ENCODE measurements around the gene TMPO. TPM values are rescaled to one million over a fixed set of nuclear protein-coding genes. Genes with fewer than 3 reads are reported as not detected.
"Not testable (repeated sequence)": the region's sequence is repeated elsewhere in the genome, so short reads cannot be mapped to it uniquely, and the experiment has no call there.

The TMPO gene
- total RNA-seq, 1 donor: 221 TPM

DNA sequence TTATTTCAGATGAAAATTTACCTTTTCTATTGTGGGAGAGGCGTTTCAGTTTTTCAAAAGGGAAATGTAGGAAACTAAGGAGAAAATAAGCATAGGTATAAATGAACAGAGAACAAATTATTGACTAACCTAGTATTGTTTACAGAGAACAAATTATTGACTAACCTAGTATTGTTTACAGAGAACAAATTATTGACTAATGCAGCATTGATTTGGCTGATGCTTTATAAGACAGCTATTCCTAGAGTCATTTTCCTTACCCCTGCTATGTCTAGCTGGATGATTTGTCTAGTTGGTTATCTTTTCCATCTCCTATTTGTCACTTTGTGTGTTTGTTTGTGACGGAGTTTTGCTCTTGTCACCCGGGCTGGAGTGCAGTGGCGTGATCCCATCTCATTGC is 22.6 kb downstream of the TMPO start:
- no peak overlapping the region for H3K4me3 ChIP-seq (ENCODE audit: low read length)

DNA sequence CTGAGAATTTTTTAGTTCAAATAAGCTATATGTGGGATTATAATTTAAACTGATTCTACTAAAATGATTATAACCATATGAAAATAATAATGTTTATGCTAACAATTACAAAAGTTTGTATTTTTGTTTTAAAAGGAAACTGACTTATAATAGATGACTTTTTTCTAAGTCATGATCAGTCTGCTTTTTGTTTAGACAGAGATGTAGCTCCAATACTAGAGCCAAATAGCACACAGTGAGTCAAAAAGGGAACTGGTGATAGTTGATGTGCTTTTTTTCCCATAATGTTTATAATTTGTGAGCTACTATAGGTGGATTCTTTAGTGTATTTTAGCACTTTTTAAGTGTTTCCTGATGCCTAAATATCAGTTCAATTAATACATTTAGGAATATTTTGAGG is 28.3 kb downstream of the TMPO start:
- Histone ChIP-seq H3K9me3 (ENCODE audit: low read depth, low read length) (no peaks in the 10 kb centered on the region), H3K4me3 (ENCODE audit: low read length) (no peak overlapping the region), H3K4me1 (ENCODE audit: insufficient read depth, low read length) (no peaks in the 10 kb centered on the region), H3K27me3 (ENCODE audit: insufficient read depth, low read length) (no peaks in the 10 kb centered on the region)

More for the DNA sequence above, 22.6 kb downstream of the TMPO start:
- Histone ChIP-seq H3K9me3 (ENCODE audit: low read depth, low read length) (no peaks in the 10 kb centered on the region), H3K27me3 (ENCODE audit: insufficient read depth, low read length) (no peaks in the 10 kb centered on the region), H3K4me1 (ENCODE audit: insufficient read depth, low read length) (no peaks in the 10 kb centered on the region)

DNA sequence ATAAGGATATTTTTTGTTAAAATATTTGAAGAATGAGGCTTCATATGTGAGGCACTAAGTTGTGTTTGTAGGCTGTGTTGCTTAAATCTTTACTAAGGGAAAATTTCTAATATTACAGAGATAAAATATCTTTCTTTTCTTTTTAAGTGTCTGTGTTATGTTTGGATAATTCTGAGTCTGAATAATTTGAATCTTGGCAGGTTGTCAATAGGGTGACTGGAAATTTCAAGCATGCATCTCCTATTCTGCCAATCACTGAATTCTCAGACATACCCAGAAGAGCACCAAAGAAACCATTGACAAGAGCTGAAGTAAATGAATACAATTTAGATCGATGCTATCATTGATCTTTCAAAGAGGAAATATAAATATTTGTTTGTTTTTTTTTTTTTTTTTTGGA is 29.4 kb downstream of the TMPO start:
- no peaks in the 10 kb centered on the region for H3K27me3 ChIP-seq (ENCODE audit: insufficient read depth, low read length)
- H3K4me3 ChIP-seq (ENCODE audit: low read length): no peak overlapping the region
- H3K9me3 ChIP-seq (ENCODE audit: low read depth, low read length): no peaks in the 10 kb centered on the region
- no peaks in the 10 kb centered on the region for H3K4me1 ChIP-seq (ENCODE audit: insufficient read depth, low read length)

DNA sequence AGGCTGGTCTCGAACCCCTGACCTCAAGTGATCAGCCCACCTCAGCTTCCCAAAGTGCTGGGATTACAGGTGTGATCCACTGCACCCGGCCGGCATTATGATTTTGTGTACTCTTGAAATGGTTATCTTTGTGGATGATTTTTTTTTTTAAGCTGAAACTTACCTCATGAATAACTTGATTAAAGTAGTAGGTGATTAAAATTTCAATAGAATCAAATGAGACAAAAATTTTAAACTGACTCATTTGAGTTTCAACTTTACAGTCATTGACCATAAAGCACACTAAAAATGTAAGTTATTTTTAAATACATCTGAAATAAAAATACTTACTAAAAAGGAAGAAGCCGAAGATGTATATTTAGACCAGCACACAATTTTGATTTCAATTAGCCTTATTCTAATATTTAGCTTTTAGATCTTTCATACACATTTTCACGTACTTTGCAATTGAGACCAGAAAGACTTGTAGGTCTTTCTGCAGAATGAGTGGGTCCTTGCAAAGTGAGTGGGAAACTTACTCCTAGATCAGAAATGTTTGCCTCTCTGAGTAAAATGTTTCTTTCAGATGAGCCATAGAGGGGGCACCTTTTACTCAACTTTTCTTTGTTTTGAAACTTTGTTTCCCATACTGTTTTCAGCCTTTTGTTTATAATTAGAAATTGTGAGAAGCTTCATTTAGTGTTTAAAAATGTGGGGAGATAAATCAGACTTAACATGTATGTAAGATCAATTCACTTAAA is 34.2 kb downstream of the TMPO start:
- Histone ChIP-seq H3K4me3 (ENCODE audit: low read length) (no peak overlapping the region), H3K9me3 (ENCODE audit: low read depth, low read length) (no peaks in the 10 kb centered on the region), H3K27me3 (ENCODE audit: insufficient read depth, low read length) (no peaks in the 10 kb centered on the region), H3K4me1 (ENCODE audit: insufficient read depth, low read length) (no peaks in the 10 kb centered on the region)

DNA sequence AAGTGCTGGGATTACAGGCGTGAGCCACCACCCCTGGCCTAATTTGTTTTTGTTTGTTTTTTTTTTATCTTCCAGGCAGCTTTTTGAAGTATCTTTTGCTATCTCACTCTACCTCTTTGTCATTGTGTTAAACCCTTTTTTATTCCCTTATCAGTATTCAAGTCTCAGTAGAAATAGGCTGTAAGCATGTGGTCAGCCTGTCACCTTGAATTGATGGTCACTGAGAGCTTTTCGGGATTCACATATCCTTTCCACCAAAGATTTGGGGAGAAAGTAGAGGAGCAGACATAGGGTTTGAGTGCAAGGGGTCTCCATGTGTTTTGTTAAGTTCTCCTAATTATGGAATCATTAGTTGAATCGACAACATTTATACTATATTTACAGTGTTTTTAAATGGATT is 36.4 kb downstream of the TMPO start:
- no peaks in the 10 kb centered on the region for H3K9me3 ChIP-seq (ENCODE audit: low read depth, low read length)
- no peaks in the 10 kb centered on the region for H3K27me3 ChIP-seq (ENCODE audit: insufficient read depth, low read length)
- H3K4me3 ChIP-seq (ENCODE audit: low read length): no peak overlapping the region
- no peaks in the 10 kb centered on the region for H3K4me1 ChIP-seq (ENCODE audit: insufficient read depth, low read length)

DNA sequence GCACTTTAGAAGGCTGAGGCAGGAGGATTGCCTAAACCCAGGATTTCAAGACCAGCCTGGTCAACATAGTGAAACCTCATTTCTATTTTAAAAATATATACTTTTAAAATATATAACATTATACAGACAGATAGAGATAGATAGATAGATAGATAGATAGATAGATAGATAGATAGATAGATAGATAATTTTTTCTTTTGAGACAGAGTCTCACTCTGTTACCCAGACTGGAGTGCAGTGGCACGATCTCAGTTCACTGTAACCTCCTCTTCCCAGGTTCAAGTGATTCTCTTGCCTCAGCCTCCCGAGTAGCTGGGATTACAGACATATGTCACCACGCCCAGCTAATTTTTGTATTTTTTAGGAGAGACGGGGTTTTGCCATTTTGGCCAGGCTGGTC is 42.7 kb downstream of the TMPO start:
- not testable (repeated sequence) for H3K9me3 ChIP-seq (ENCODE audit: low read depth, low read length); H3K4me3 ChIP-seq (ENCODE audit: low read length); H3K4me1 ChIP-seq (ENCODE audit: insufficient read depth, low read length); H3K27me3 ChIP-seq (ENCODE audit: insufficient read depth, low read length)

DNA sequence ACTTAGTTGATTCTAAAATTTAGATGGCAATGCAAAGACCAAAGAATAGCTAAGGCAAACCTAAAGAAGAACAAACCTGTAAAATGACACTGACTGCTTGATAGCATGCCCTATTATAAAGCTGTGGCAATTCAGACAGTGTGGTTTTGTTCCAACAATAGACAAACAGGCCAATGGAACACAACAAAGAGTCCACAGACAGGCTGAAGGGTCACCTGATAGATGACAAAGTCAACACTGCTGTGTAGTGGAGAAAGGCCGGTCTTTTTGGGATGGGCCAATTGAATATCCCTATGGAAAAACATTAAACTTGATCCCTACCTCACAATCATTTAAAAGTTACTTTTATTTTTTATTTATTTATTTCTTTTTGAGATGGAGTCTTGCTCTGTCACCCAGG is 44.3 kb downstream of the TMPO start:
- Histone ChIP-seq H3K4me3 (ENCODE audit: low read length) (no peak overlapping the region), H3K4me1 (ENCODE audit: insufficient read depth, low read length) (no peaks in the 10 kb centered on the region), H3K9me3 (ENCODE audit: low read depth, low read length) (no peaks in the 10 kb centered on the region), H3K27me3 (ENCODE audit: insufficient read depth, low read length) (no peaks in the 10 kb centered on the region)

DNA sequence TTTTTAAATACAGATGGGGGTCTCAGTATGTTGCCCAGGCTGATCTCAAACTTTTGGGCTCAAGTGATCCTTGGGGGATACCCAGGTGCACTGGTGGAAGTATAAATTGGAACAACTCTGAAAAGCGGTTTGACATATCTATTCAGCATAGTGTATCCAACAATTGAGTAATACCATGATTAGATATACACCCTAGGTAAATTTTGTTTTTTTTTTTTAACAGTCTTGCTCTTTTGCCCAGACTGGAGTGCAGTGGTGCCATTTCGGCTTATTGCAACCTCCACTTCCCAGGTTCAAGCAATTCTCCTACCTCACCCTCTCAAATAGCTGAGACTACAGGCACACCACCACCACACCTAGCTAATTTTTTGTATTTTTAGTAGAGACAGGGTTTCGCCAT is 46.5 kb downstream of the TMPO start:
- no peaks in the 10 kb centered on the region for H3K9me3 ChIP-seq (ENCODE audit: low read depth, low read length)
- peaks cover under 1% of the 10 kb centered on the region for H3K4me1 ChIP-seq (ENCODE audit: insufficient read depth, low read length)
- no peaks in the 10 kb centered on the region for H3K27me3 ChIP-seq (ENCODE audit: insufficient read depth, low read length)
- no peak overlapping the region for H3K4me3 ChIP-seq (ENCODE audit: low read length)

DNA sequence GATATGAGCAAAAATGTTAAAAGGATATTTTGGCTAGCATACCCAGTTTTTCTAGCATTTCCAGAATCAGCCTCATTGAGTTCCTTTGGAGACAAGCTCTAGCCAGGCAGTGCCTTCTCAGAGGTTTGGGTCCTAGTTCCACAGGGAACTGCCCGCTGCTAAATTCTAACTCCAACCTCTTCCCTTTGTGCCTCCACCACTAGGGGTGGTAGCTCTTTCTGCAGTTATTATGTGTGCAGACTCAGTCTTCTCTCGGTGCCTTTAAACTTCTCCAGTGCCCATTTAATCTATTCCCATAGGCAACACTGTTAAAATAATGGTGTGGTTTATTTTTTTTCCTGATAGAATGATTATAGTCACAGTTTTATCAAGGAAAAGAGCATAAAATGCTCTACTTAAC is 56.6 kb downstream of the TMPO start:
- Histone ChIP-seq H3K27me3 (ENCODE audit: insufficient read depth, low read length) (no peaks in the 10 kb centered on the region), H3K9me3 (ENCODE audit: low read depth, low read length) (no peaks in the 10 kb centered on the region), H3K4me1 (ENCODE audit: insufficient read depth, low read length) (peaks cover under 1% of the 10 kb centered on the region), H3K4me3 (ENCODE audit: low read length) (no peak overlapping the region)

DNA sequence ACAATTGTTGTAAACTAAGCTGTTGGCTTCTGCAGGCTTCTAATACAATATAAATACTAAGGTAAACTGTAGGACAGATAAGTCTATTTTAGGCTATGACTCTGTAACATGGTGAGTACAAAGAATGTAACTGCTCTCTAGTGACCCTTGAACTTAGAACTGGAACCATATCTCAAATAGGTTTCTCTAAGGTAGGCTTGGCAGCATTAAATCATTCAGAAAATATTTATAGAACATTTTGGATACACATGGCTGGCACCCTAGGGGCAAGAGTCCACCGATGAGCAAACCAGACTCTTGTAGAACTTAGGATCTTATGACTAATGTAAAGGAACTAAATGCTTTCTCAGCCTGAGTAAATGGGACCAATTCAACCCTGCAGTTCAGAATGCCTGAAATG is 58.7 kb downstream of the TMPO start:
- Histone ChIP-seq H3K27me3 (ENCODE audit: insufficient read depth, low read length) (no peaks in the 10 kb centered on the region), H3K4me1 (ENCODE audit: insufficient read depth, low read length) (no peaks in the 10 kb centered on the region), H3K4me3 (ENCODE audit: low read length) (no peak overlapping the region), H3K9me3 (ENCODE audit: low read depth, low read length) (no peaks in the 10 kb centered on the region)

DNA sequence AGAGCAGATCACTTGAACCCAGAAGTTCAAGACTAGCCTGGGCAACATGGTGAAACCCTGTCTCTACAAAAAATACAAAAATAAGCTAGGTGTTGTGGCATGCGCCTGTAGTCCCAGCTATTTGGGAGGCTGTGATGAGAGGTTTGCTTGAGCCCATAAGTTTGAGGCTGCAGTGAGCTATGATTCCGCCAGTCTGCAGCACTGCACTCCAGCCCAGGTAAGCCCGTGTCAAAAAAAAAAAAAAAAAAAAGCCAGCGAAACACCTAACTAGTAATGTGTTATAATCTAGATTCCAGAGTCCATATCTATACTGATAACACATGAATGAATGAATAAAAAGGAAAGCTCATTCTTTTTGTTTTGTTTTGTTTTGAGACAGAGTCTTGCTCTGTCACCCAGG is 59.6 kb downstream of the TMPO start:
- Histone ChIP-seq H3K4me1 (ENCODE audit: insufficient read depth, low read length) (no peaks in the 10 kb centered on the region), H3K9me3 (ENCODE audit: low read depth, low read length) (no peaks in the 10 kb centered on the region), H3K4me3 (ENCODE audit: low read length) (no peak overlapping the region), H3K27me3 (ENCODE audit: insufficient read depth, low read length) (no peaks in the 10 kb centered on the region)

DNA sequence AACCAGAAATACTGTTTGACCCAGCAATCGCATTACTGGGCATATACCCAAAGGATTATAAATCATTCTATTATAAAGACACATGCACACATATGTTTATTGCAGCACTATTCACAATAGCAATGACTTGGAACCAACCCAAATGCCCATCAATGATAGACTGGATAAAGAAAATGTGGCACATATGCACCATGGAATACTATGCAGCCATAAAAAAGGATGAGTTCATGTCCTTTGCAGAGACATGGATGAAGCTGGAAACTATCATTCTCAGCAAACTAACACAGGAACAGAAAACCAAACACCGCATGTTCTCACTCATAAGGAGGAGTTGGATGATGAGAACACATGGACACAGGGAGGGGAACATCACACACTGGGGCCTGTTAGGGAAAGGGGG is 61.4 kb downstream of the TMPO start:
- H3K9me3 ChIP-seq (ENCODE audit: low read depth, low read length); H3K4me3 ChIP-seq (ENCODE audit: low read length); H3K27me3 ChIP-seq (ENCODE audit: insufficient read depth, low read length); H3K4me1 ChIP-seq (ENCODE audit: insufficient read depth, low read length): not testable (repeated sequence)

DNA sequence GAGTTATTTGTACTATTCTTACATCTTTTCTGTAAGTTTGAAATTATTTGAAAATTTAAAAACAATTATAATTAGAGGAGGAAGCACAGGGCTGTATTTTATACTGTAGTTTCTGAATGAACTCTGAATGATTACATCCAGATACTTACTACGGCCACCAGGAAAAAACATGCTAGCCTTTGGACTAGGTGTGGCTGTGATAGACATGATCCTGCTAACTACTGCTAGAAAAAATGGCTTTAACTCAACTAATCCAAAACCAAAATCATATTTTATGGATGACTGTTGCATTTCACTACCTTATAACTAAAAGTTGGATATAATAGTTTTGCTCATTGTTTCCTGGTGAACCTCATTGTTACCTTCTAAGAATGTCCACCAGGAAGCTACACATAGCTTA is 63.0 kb downstream of the TMPO start:
- no peaks in the 10 kb centered on the region for H3K27me3 ChIP-seq (ENCODE audit: insufficient read depth, low read length)
- H3K4me1 ChIP-seq (ENCODE audit: insufficient read depth, low read length): no peaks in the 10 kb centered on the region
- no peak overlapping the region for H3K4me3 ChIP-seq (ENCODE audit: low read length)
- H3K9me3 ChIP-seq (ENCODE audit: low read depth, low read length): no peaks in the 10 kb centered on the region

DNA sequence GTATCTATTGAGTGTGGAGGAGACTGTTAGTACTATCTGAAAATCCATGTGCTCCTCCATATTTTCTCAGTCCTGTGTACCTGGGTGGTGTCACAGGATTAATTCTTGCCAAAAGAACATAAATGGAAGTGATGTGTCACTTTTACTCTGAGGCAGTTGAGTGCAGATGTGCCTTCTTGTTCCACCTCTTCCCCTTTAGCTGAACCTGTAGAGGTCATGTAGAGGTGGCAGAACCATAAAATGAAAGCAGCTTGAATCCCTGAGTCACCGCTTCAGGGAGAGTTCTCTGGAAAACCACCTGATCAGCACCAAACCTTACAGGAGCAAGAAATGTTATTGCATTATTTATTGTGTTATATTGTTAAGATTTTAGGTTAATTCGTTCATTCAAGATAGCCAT is 63.4 kb downstream of the TMPO start:
- H3K4me3 ChIP-seq (ENCODE audit: low read length): no peak overlapping the region
- no peaks in the 10 kb centered on the region for H3K9me3 ChIP-seq (ENCODE audit: low read depth, low read length)
- H3K27me3 ChIP-seq (ENCODE audit: insufficient read depth, low read length): no peaks in the 10 kb centered on the region
- H3K4me1 ChIP-seq (ENCODE audit: insufficient read depth, low read length): no peaks in the 10 kb centered on the region

DNA sequence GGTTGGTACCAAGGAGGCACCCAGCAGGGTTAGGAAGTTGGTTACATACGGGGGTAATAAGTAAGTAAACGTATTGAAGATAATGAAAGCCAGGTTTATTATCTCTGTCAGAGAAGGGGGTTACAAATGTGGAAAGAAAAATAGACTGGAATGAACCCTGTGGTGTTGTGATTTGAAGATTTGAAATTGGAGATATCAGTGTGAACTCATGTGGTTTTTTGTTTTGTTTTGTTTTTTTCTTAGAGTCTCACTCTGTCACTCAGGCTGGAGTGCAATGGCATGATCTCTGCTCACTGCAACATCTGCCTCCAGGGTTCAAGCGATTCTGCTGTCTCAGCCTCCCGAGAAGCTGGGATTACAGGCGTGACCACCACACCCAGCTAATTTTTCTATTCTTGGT is 64.0 kb downstream of the TMPO start:
- Histone ChIP-seq H3K4me3 (ENCODE audit: low read length) (no peak overlapping the region), H3K4me1 (ENCODE audit: insufficient read depth, low read length) (no peaks in the 10 kb centered on the region), H3K27me3 (ENCODE audit: insufficient read depth, low read length) (no peaks in the 10 kb centered on the region), H3K9me3 (ENCODE audit: low read depth, low read length) (no peaks in the 10 kb centered on the region)

DNA sequence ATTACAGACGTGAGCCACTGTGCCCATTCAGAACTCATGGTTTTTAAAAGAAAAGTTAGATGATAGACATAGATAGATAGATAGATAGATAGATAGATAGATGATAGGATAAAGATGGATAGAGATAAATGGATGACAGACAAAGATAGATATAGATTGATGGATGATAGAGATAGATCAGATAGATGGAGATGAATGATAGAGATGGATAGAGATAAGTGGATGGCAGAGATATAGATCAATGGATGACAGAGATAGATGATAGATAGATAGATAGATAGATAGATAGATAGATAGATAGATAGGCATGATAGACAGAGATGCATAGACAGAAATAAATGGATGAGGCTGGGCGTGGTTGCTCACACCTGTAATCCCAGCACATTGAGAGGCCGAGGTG is 64.4 kb downstream of the TMPO start:
- Histone ChIP-seq H3K9me3 (ENCODE audit: low read depth, low read length) (no peaks in the 10 kb centered on the region), H3K4me1 (ENCODE audit: insufficient read depth, low read length) (no peaks in the 10 kb centered on the region), H3K4me3 (ENCODE audit: low read length) (no peak overlapping the region), H3K27me3 (ENCODE audit: insufficient read depth, low read length) (no peaks in the 10 kb centered on the region)

Measured in mononuclear cell (primary cell).